SK-N-MC (cell line): ENCODE results near the gene PCDHGA2.
"Not testable (repeated sequence)": the region's sequence is repeated elsewhere in the genome, so short reads cannot be mapped to it uniquely, and the experiment has no call there.

Experiments used
- DNase-seq: peaks from one replicate; pipeline ENCODE4 v3.0.0-alpha.2; 2011; ENCODE audit warnings: low read depth, low spot score
- H3K27ac ChIP-seq: fragments of 200-600 bp; sonication (generic); 2 replicates; pipeline ENCODE4 v1.5.1; 2016; ENCODE audit warnings: mixed run types
- H3K36me3 ChIP-seq: fragments of 200-600 bp; sonication (generic); 2 replicates; pipeline ENCODE4 v1.6.1; 2017; ENCODE audit warnings: antibody characterized with exemption, low read length, mixed read lengths; ENCODE audit not compliant: insufficient read depth
- H3K4me3 ChIP-seq: fragments of 200-600 bp; sonication (generic); 2 replicates; pipeline ENCODE4 v1.5.1; 2016
- H3K9ac ChIP-seq: fragments of 200-600 bp; sonication (generic); 2 replicates; pipeline ENCODE4 v1.8.0; 2017; ENCODE audit warnings: mixed run types, mixed read lengths; ENCODE audit not compliant: insufficient read length
- H3K9me3 ChIP-seq: fragments of 200-600 bp; sonication (generic); 2 replicates; pipeline ENCODE4 v1.6.1; 2017; ENCODE audit warnings: low read depth, mild to moderate bottlenecking, antibody characterized with exemption, low read length, moderate library complexity, mixed read lengths
- EZH2 ChIP-seq: fragments of 200-600 bp; sonication (generic); IDR thresholded peaks from one replicate; pipeline ENCODE4 v1.6.1; 2017; ENCODE audit warnings: antibody characterized with exemption
- FOXP2 ChIP-seq: optimal IDR thresholded peaks from 2 replicates; pipeline ENCODE3; 2011; ENCODE audit warnings: mild to moderate bottlenecking, moderate library complexity; ENCODE audit not compliant: insufficient read depth; ENCODE audit errors: extremely low read length, control extremely low read depth
- POLR2AphosphoS5 ChIP-seq: IDR thresholded peaks from 2 replicates; pipeline ENCODE4 v1.6.1; 2012; ENCODE audit warnings: mild to moderate bottlenecking, low read depth, low read length, borderline replicate concordance

The PCDHGA2 gene

DNA sequence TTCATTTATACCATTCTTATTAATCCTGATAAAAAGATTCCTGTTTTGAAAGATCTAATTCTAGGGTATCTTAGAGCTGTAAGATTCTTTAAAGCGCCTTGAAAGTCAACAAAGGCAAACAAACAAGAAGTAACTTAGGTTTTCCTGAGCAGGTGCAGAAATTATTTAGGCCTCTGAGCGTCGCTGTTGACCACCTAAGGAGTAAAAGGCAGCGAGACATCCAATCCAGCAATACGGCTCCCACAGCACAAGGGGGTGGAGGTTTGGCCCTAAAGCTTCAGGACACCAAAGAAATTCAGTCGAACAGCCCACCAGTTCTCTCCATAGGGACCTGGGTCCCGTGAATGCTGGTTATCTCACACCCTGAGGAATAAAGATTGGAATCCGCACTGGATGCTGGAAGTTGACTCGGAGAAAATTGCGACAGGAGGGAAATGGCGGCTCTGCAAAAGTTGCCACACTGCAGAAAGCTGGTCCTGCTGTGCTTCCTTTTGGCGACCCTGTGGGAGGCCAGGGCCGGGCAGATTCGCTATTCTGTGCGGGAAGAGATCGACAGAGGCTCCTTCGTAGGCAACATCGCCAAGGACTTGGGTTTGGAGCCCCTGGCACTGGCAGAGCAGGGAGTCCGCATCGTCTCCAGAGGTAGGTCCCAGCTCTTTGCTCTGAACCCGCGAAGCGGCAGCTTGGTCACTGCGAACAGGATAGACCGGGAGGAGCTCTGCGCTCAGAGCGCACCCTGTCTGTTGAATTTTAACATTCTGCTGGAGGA, at the start of gene PCDHGA2:
TSS of gene PCDHGA2 (plus strand) at position 223 of the 769 bp plus-strand sequence.
- Histone ChIP-seq H3K27ac (no peak within 1 kb of the TSS), H3K36me3 (no peaks in the 10 kb centered on the region), H3K9me3 (no peaks in the 10 kb centered on the region; the same call in 1 of the 2 replicates), H3K9ac (no peak within 1 kb of the TSS), H3K4me3 (no peak within 1 kb of the TSS)
- TF ChIP-seq EZH2 (no peak), POLR2AphosphoS5 (no peak), FOXP2 (no peak)
- DNase-seq, result no peak

DNA sequence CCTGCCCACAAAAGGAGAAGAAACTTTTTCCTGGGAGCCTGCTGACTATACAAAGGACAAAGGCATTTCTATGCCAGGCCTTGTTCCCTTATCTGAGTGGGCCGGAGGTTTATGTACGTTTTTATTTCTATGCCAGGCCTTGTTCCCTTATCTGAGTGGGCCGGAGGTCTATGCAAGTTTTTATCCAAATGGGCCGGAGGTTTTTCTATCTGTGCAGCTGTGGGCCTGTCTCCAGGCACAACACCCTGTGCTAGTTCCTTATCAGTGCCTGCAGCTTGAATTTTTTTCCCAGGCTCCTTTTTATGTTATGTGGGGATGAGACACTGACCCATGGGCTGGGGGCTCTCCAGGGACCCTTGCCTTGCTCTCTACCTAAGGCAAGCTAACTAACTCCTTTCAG, 40.2 kb upstream of the PCDHGA2 start:
- DNase-seq, result no peak
- TF ChIP-seq EZH2 (no peak), POLR2AphosphoS5 (no peak), FOXP2 (no peak)
- Histone ChIP-seq H3K9ac (no peak overlapping the region), H3K9me3 (peaks cover 7% of the 10 kb centered on the region), H3K4me3 (no peak overlapping the region), H3K36me3 (no peaks in the 10 kb centered on the region), H3K27ac (no peak overlapping the region)

DNA sequence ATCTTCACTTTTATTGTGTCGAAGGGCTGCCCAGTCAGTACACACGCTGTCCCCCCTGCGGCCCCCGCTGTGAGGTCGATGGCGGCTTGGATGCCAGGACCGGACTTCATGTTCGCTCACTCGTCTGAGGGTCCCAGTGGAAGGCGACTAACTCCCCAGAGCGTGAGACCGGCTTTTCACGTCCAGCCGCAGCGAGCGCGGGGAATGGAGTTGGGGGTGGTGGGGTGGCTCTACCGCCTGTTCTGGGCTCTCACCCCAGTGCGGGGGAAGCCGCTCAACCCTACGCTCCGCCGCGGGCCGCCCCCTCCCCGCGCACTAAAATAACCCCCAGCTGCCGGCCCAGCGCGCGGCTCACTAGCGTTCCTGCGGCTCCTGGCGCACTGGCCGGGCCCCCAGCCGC, 34.8 kb upstream of the PCDHGA2 start, which contains the start of gene SLC25A2:
TSS of gene SLC25A2 (minus strand) at position 294 of the 400 bp plus-strand sequence. CDS start at position 110, 184 bp downstream.
- Histone ChIP-seq H3K9ac (no peak within 1 kb of the TSS), H3K4me3 (no peak within 1 kb of the TSS), H3K27ac (no peak within 1 kb of the TSS), H3K9me3 (peaks cover 4% of the 10 kb centered on the region; the same call in 1 of the 2 replicates), H3K36me3 (no peaks in the 10 kb centered on the region)
- TF ChIP-seq EZH2, result no peak
- TF ChIP-seq POLR2AphosphoS5, result no peak
- TF ChIP-seq FOXP2, result no peak
- no peak for DNase-seq

DNA sequence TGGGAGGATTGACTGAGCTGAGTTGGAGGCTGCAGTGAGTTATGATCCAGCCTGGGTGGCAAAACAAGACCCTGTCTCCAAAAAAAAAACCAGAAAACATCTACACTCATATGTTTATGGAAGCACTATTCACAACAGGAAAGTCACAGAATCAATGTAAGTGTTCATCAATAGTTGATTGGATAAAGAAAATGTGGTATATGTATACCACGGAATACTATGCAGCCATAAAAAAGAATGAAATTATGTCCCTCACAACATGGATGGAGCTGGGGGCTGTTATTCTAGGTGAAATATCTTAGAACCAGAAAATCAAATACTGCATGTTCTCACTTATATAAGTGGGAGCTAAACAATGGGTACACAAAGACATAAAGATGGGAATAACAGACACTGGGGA, 31.9 kb upstream of the PCDHGA2 start:
- Histone ChIP-seq H3K4me3 (no peak overlapping the region), H3K9ac (no peak overlapping the region), H3K36me3 (no peaks in the 10 kb centered on the region), H3K27ac (no peak overlapping the region), H3K9me3 (peaks cover 10% of the 10 kb centered on the region)
- no peak for DNase-seq
- TF ChIP-seq EZH2 (no peak), POLR2AphosphoS5 (no peak), FOXP2 (no peak)

DNA sequence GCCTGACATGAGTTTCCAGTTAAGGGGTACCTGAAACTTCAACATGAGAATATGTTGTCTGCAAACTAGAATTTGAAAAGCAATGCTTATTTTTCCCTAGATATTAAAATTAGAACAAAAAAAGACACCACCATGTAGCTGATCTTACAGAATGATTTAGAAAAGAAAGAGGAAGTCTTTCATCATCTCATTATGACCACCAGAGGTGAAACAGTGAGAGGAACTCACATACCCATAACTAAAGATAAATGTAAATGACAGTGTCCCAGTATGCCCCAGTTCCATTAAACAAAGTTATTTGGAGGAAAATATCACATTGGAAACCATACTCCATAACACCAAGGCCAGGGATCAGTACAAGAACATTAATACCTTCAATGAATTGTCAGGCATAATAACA, 24.8 kb upstream of the PCDHGA2 start:
- Histone ChIP-seq H3K9me3 (peaks cover 29% of the 10 kb centered on the region), H3K36me3 (peaks cover 47% of the 10 kb centered on the region), H3K9ac (no peak overlapping the region), H3K4me3 (no peak overlapping the region), H3K27ac (no peak overlapping the region)
- no peak for DNase-seq
- TF ChIP-seq POLR2AphosphoS5 (no peak), FOXP2 (no peak), EZH2 (no peak)

DNA sequence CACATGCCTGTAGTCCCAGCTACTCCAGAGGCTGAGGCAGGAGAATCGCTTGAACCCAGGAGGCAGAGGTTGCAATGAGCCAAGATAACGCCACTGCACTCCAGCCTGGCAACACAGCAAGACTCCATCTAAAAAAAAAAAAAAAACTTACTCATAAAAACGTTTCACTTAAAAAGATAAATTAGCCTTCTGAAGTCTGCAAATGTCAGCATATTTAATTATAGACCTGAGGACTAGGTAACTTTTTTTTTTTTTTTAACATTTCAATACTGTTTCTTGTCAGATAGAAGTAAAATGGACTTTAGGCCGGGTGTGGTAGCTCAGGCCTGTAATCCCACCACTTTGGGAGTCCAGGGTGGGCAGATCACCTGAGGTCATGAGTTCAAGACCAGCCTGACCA, 21.6 kb upstream of the PCDHGA2 start:
- DNase-seq, H3K27ac ChIP-seq, H3K9ac ChIP-seq, H3K4me3 ChIP-seq: not testable (repeated sequence)
- Histone ChIP-seq H3K36me3 (peaks cover 60% of the 10 kb centered on the region), H3K9me3 (peaks cover 37% of the 10 kb centered on the region)

DNA sequence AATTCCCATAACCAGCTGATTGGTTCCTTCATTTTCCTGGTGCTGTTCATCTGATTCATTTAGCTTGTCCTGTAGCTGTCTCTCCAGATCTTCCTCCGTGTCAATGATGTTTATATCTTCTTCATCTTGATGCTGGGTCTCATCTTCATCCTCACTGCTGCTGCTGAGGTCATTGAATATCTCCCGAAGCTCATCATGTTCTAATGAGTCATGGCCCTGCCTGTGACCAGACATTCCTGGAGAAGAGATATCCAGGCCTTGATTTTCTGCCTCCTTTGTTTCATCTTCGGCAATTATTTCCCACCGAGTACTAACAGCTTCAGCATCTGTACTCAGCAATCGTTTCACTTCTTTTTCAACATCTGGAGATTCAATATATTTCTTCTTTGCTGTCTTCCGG, 19.4 kb upstream of the PCDHGA2 start:
- H3K4me3 ChIP-seq, result peak overlapping the region; percentile 92

DNA sequence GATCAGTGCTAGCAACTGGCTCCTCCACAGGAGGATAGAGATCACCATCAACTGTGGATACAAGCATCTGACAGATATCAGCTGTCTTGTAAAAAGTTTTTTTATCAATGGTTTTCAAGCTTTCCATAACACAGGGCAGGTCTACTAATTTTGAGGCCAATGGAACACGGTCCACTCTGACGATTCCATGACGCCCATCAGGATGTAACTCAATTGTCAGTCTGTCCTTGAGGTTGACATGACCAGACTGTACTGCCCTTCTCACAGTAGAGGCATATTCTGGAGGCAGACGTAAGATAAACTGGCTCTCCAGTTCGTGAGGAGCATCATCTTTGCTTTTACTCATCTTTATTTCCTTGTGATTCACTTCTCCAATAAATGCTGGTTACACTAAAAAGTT, 18.9 kb upstream of the PCDHGA2 start:
- H3K4me3 ChIP-seq, result peak overlapping the region; percentile 92
- DNase-seq, result no peak
- H3K9me3 ChIP-seq, result peaks cover 30% of the 10 kb centered on the region
- H3K36me3 ChIP-seq, result peaks cover 51% of the 10 kb centered on the region
- no peak overlapping the region for H3K9ac ChIP-seq
- TF ChIP-seq EZH2 (no peak), POLR2AphosphoS5 (no peak), FOXP2 (no peak)
- H3K27ac ChIP-seq, result peak overlapping the region; percentile 98

More for the DNA sequence above, 19.4 kb upstream of the PCDHGA2 start:
- Histone ChIP-seq H3K27ac (no peak overlapping the region), H3K9ac (no peak overlapping the region), H3K36me3 (peaks cover 54% of the 10 kb centered on the region), H3K9me3 (peaks cover 31% of the 10 kb centered on the region)
- no peak for TF ChIP-seq EZH2
- no peak for TF ChIP-seq FOXP2
- no peak for TF ChIP-seq POLR2AphosphoS5
- DNase-seq, result no peak
